SU-DHL-6 (cell line): ENCODE measurements around the gene SYF2.

ENCODE experiments used
- CTCF ChIP-seq: fragments of 200-600 bp; sonication (generic); IDR thresholded peaks from one replicate; pipeline ENCODE4 v1.5.1; 2017; ENCODE audit warnings: antibody characterized with exemption, mild to moderate bottlenecking, low read length, moderate library complexity; ENCODE audit not compliant: insufficient read depth, poor library complexity, severe bottlenecking
- EZH2phosphoT487 ChIP-seq: fragments of 200-600 bp; sonication (generic), shearing (Covaris generic); conservative IDR thresholded peaks from 2 replicates; pipeline ENCODE4 v1.6.1; 2018; ENCODE audit warnings: mild to moderate bottlenecking, antibody characterized with exemption, low read length, moderate library complexity, mixed read lengths

GRCh38 chr1:25193229-25193628, 39.1 kb downstream of the SYF2 start:
- TF ChIP-seq EZH2phosphoT487 (no peak), CTCF (no peak)
